OCI-LY1 (cell line): ENCODE data around the gene HOXB4.

ENCODE experiments used
- CTCF ChIP-seq: fragments of 200-600 bp; sonication (generic), shearing (Covaris generic); IDR thresholded peaks from 2 replicates; pipeline ENCODE4 v1.5.1; 2017; ENCODE audit warnings: mild to moderate bottlenecking, antibody characterized with exemption, low read length, moderate library complexity, mixed read lengths
- EZH2 ChIP-seq: fragments of 200-600 bp; sonication (generic), shearing (Covaris generic); IDR thresholded peaks from 2 replicates; pipeline ENCODE4 v1.8.0; 2017; ENCODE audit warnings: borderline replicate concordance, mixed run types, mild to moderate bottlenecking, antibody characterized with exemption, low read length, moderate library complexity, mixed read lengths

DNA sequence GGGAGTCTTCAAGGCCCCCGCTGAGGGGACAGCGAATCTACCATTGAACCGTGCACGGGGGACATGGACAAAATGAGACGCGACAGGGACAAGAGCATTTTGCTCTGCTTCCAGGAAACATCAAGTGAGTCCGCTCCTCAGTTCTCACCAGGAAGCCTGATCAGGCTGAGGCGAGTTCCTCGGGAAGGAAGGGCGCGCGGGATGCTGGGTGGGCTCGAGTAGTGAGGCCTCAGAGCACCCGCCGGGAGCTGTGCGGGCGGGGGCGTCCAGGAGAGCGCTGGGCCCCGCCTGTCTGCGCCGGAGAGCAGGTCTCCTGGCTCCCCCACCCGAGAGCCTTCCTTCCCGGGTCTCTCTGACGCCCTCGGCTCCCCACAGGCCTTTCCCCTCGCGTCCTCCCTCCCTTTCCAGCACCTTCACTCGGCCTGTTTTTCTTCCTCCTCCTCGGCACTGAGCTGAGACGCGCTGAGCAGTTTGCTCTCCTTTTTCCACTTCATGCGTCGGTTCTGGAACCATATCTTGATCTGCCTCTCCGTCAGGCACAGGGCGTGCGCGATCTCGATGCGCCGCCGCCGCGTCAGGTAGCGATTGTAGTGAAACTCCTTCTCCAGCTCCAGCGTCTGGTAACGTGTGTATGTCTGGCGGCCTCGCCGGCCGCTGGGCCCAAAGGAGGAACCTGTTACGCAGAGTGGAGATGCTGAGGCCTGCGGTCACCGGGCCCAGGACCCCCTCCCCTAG lies 18.0 kb upstream of the HOXB4 start:
- TF ChIP-seq EZH2 (no peak), CTCF (no peak)
